GM21717 (cell line): ENCODE data around the gene PIAS1.
"Not testable (repeated sequence)": the region's sequence is repeated elsewhere in the genome, so short reads cannot be mapped to it uniquely, and the experiment has no call there.

Source experiments
- ATAC-seq: cut with Tn5 transposase; IDR thresholded peaks from one replicate; pipeline ENCODE4 v1.9.1; 2021; ENCODE audit warnings: mild to moderate bottlenecking, moderate library complexity; ENCODE audit not compliant: unreplicated experiment

Gene PIAS1

DNA sequence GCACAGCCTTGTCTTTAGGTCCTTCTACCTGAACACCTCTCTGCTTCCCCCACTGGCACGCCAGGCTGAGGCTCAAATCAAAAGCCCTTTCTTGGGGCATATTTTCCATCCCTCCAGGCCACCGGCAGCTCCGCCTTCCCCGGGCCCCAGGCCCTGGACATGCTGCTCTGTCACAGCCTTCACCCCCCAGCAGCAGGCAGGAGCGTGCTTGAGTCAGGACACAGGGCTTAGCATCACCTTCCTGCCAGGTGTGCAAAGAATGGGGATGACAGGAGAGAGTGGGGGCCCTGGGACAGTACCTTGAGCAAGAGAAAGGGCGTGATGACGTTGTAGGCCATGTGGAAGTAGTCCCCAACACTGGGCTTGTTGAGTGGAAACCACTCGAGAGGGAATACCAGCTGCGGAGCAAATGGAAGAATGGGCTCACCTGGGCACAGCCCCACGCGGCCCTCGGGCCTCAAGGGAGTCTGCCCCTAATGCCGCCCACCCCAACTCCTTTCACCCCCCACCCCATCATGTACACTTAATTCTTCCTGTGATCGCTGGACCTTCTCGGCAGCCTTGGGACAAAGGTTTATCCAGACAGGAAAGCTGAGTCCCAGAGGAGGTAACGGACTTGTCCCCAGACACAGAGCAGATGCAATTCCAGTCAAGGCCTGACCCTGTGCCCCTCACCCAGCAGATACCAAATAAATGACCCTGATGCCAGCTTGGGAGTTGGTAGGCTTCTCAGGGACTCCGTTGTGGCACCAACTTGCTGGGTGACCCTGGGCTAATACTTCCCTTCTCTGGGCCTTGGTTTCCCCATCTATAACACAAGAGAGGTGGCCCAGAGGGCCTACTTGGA is 160.1 kb downstream of the PIAS1 start:
- ATAC-seq, result no peak

GRCh38 chr15:68214838-68215254 is 160.7 kb downstream of the PIAS1 start:
- no peak for ATAC-seq

- ATAC-seq, result no peak
Observed at GRCh38 chr15:68217341-68217740, 163.2 kb downstream of the PIAS1 start.

DNA sequence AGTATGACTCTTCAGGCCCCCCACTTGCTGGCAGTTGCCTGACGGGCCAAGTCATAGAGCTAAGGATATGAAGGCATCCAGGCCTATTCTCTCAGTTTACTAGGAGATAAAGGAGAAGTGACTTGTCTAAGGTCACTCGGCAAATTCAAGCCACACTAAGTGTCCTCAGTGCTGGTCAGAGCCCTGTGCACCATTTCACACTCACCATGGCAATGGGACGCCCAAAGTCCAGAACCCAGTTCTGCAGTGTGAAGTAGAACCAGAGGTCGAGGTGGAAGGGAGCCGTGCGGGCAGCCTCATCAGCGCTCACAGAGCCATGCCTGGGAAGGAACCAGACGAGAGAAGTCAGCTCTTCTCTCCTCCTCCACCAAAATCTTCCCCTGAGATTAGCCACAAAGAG is 164.2 kb downstream of the PIAS1 start:
- ATAC-seq, result no peak

DNA sequence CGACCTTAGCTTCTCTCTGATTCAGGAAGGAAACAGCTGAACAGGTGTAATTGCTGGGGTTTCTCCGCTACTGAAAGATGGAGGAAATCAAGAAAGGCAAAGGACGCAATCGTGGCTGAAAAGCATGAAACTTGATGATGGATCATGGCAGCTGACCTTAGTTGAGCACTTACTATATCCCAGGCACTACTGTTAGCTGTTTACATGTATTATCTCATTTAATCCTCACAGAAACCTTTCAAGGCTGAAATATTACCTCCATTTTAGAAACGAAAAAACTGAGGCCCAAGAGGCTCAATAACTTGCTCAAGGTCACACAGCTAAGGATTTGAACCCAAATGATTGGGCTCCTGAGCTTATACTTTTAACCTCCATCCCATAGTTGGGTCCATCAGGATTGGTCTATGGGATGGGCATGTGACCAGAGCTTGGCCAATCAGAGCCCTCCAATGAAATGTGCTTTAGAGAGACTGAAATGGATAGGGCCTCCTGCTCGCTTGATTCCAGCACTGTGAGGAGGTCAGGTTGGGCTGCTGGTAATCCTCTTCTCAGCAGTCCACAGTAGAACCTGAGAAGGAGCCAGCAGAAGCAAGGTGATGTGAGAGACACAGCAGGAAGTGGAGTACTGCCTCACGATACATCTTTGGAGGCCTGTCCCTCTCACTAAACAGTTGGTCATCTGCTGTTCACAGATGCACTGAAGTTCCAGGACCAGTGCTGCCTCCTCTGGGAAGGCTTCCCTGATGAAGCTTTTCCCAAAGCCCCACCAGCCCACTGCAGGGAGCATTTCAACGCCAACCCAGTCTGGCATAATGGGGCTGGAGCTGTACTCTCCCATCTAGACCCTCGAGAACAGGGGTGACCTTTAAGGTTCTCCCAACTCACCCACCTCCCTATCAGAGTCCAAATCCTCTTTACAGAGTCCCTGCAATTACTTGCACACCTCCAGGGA is 165.0 kb downstream of the PIAS1 start:
- no peak for ATAC-seq

GRCh38 chr15:68220489-68220888 is 166.4 kb downstream of the PIAS1 start:
- no peak for ATAC-seq

GRCh38 chr15:68220967-68221366 is 166.9 kb downstream of the PIAS1 start:
- ATAC-seq, result no peak

- not testable (repeated sequence) for ATAC-seq
Observed at GRCh38 chr15:68221530-68222431, 167.7 kb downstream of the PIAS1 start.

DNA sequence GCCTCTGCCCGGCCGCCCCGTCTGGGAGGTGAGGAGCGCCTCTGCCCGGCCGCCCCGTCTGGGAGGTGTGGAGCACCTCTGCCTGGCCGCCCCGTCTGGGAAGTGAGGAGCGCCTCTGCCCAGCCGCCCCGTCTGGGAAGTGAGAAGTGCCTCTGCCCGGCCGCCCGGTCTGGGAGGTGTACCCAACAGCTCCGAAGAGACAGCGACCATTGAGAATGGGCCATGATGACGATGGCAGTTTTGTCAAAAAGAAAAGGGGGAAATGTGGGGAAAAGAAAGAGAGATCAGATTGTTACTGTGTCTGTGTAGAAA is 168.3 kb downstream of the PIAS1 start:
- ATAC-seq, result not testable (repeated sequence)

DNA sequence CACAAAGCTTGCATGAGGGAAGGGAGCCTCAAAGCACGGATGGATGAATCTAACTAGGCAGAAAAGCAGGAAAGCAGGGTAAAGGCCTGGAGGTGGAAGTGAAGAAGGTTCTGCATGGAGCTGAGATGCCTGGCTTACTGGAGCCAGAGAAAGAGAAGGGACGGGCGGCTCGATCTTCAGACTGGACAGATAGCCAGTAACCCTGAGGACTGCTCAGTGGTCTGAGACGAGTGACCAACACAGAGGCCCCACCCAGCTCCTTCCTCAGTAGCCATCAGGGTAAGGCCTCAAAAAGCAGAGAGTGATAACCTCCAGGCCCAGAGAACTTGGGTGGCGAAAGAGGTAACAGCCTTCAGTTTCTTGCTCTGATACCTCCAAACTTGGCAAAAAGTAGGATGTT is 169.1 kb downstream of the PIAS1 start:
- no peak for ATAC-seq

DNA sequence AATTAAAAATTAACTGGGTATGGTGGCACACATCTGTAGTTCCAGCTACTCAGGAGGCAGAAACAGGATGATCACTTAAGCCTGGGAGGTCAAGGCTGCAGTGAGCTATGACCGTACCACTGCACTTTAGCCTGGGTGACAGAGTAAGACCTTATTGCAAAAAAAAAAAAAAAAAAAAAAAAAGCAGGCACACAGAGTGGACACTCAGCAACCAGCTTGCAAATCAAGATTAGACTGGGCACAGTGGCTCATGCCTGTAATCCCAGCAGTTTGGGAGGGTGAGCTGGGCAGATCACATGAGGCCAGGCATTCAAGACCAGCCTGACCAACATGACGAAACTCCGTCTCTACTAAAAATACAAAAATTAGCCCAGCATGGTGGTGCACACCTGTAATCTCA is 170.0 kb downstream of the PIAS1 start:
- ATAC-seq, result no peak

DNA sequence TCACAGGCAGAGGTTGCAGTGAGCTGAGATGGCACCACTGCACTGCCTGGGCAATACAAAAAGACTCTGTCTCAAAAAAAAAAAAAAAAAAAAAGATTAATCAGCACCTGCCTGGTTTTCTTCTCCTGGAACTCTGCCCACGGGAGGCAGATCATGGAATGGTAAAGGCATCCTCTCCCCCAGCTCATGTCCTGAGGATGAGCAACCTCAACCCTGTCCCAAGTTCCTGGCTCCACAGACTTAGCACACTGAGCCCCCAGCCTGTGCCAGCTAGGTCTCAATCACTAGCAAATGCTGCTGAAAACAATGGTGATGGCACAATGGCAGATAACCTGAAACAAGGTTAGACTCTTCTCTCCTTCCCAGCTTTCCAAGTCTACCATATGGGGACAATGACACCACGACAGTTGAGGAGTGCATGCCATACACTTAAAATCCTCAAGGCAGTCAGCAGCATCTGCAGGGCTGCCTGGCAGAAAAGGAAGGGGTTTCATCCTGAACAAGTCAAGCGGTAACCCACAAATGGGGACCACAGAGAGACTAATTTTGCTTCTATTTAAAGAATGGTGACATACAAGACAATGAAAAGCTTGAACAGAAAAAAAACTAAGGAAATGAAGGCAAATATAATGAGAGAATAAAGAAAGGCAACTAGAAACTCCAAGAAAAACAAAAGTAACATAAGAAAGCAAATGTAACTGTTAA is 170.6 kb downstream of the PIAS1 start:
- no peak for ATAC-seq

- ATAC-seq, result not testable (repeated sequence)
Observed at GRCh38 chr15:68225442-68225841, 171.3 kb downstream of the PIAS1 start.

GRCh38 chr15:68227643-68228142 is 173.6 kb downstream of the PIAS1 start:
- ATAC-seq, result no peak

DNA sequence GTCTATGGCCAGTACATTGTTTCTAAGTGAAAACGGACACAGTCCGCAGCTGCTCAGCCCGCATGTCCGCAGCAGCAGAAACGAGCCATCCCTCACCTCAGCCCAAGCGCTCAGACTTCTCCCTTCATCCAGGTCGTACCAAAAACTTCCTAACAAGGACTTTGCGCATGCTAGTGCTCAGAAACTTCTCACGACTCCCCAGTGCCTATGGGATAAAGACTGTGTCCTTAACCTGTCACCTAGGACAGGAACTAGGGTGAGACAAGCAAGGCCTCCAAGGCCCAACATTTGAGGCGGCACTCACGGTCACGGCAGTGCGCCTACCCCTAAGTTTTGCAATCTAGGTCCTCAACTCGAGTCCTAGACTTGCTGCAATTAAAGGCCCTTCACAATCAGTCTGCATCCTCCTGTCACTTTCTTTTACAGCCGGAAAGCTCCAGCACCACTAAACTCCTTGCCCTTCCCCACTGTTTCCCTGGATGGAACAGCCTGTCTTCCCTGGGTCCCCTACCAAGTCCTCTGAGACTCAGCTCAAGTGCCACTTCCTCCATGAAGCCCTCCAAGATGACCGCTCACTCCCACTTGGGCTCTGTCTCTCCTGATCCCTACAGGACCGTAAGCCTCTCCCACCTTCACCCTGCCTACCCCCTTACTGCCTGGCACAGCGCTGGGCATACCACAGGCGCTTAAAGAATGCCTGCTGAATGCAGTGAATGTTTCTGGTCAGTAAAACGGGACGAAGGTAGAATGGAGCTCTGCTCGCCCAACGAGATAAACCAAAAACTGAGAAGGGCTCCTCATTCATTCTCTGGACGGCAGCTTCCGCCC is 174.2 kb downstream of the PIAS1 start:
- ATAC-seq, result no peak

- ATAC-seq, result peak; percentile 5
Observed at GRCh38 chr15:68228971-68229385, 174.9 kb downstream of the PIAS1 start.

GRCh38 chr15:68229386-68230156 is 175.5 kb downstream of the PIAS1 start, which contains the start of gene CLN6:
CLN6 (minus strand) TSS chr15:68229728; CDS start chr15:68229584, 144 bp downstream.
- peak; percentile 66 for ATAC-seq
